BLaER1 (cell line): Measurements from ENCODE around the gene NAIF1.

Source experiments
- H3K27ac ChIP-seq: shearing (Covaris generic); formaldehyde crosslinking; 2 replicates; pipeline ENCODE4 v1.8.1; 2022
- H3K27me3 ChIP-seq: shearing (Covaris generic); formaldehyde crosslinking; 2 replicates; pipeline ENCODE4 v1.8.1; 2022
- H3K36me3 ChIP-seq: shearing (Covaris generic); formaldehyde crosslinking; 2 replicates; pipeline ENCODE4 v1.8.1; 2022
- H3K4me1 ChIP-seq: shearing (Covaris generic); formaldehyde crosslinking; 2 replicates; pipeline ENCODE4 v1.8.1; 2022
- H3K4me2 ChIP-seq: shearing (Covaris generic); formaldehyde crosslinking; 2 replicates; pipeline ENCODE4 v1.8.1; 2022
- H3K4me3 ChIP-seq: shearing (Covaris generic); formaldehyde crosslinking; 2 replicates; pipeline ENCODE4 v1.8.1; 2022
- H3K9ac ChIP-seq: shearing (Covaris generic); formaldehyde crosslinking; 2 replicates; pipeline ENCODE4 v1.8.1; 2022
- H3K9me3 ChIP-seq: shearing (Covaris generic); formaldehyde crosslinking; 2 replicates; pipeline ENCODE4 v1.8.1; 2022
- H4K20me1 ChIP-seq: shearing (Covaris generic); formaldehyde crosslinking; 2 replicates; pipeline ENCODE4 v1.8.1; 2022
- Cebpa-rat ChIP-seq: shearing (Covaris generic); IDR thresholded peaks from 2 replicates; pipeline ENCODE4 v1.8.1; 2022

The NAIF1 gene

DNA sequence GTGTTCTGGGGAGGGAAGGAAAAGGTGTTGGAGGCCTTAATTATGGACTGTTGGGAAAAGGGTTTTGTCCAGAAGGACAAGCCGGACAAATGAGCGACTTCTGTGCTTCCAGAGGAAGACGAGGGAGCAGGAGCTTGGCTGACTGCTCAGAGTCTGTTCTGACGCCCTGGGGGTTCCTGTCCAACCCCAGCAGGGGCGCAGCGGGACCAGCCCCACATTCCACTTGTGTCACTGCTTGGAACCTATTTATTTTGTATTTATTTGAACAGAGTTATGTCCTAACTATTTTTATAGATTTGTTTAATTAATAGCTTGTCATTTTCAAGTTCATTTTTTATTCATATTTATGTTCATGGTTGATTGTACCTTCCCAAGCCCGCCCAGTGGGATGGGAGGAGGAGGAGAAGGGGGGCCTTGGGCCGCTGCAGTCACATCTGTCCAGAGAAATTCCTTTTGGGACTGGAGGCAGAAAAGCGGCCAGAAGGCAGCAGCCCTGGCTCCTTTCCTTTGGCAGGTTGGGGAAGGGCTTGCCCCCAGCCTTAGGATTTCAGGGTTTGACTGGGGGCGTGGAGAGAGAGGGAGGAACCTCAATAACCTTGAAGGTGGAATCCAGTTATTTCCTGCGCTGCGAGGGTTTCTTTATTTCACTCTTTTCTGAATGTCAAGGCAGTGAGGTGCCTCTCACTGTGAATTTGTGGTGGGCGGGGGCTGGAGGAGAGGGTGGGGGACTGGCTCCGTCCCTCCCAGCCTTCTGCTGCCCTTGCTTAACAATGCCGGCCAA, 41.3 kb upstream of the NAIF1 start:
- Histone ChIP-seq H3K9me3 (no peaks in the 10 kb centered on the region), H3K4me3 (no peak overlapping the region), H3K36me3 (peaks cover 90% of the 10 kb centered on the region), H3K27me3 (no peaks in the 10 kb centered on the region), H3K4me1 (peaks cover 44% of the 10 kb centered on the region), H3K9ac (0 out of 2 replicates have a peak overlapping the region, but pooled peaks have one; percentile 12), H4K20me1 (peaks cover 22% of the 10 kb centered on the region), H3K27ac (no peak overlapping the region), H3K4me2 (no peak overlapping the region)
- no peak for TF ChIP-seq Cebpa-rat

GRCh38 chr9:128107468-128108268, 40.5 kb upstream of the NAIF1 start:
- Histone ChIP-seq H3K4me3 (no peak overlapping the region), H3K9ac (0 out of 2 replicates have a peak overlapping the region, but pooled peaks have one; percentile 12), H4K20me1 (peaks cover 28% of the 10 kb centered on the region), H3K4me1 (peaks cover 52% of the 10 kb centered on the region), H3K36me3 (peaks cover 89% of the 10 kb centered on the region), H3K4me2 (no peak overlapping the region), H3K27me3 (no peaks in the 10 kb centered on the region), H3K9me3 (no peaks in the 10 kb centered on the region), H3K27ac (no peak overlapping the region)
- TF ChIP-seq Cebpa-rat, result no peak

- Histone ChIP-seq H3K4me2 (no peak overlapping the region), H3K9me3 (no peaks in the 10 kb centered on the region), H3K4me1 (peaks cover 58% of the 10 kb centered on the region), H3K36me3 (peaks cover 92% of the 10 kb centered on the region), H3K27ac (0 out of 2 replicates have a peak overlapping the region, but pooled peaks have one; percentile 62), H3K9ac (no peak overlapping the region), H3K4me3 (no peak overlapping the region), H3K27me3 (no peaks in the 10 kb centered on the region), H4K20me1 (peaks cover 29% of the 10 kb centered on the region)
- no peak for TF ChIP-seq Cebpa-rat
These were observed 39.9 kb upstream of the NAIF1 start for GRCh38 chr9:128106940-128107467.

DNA sequence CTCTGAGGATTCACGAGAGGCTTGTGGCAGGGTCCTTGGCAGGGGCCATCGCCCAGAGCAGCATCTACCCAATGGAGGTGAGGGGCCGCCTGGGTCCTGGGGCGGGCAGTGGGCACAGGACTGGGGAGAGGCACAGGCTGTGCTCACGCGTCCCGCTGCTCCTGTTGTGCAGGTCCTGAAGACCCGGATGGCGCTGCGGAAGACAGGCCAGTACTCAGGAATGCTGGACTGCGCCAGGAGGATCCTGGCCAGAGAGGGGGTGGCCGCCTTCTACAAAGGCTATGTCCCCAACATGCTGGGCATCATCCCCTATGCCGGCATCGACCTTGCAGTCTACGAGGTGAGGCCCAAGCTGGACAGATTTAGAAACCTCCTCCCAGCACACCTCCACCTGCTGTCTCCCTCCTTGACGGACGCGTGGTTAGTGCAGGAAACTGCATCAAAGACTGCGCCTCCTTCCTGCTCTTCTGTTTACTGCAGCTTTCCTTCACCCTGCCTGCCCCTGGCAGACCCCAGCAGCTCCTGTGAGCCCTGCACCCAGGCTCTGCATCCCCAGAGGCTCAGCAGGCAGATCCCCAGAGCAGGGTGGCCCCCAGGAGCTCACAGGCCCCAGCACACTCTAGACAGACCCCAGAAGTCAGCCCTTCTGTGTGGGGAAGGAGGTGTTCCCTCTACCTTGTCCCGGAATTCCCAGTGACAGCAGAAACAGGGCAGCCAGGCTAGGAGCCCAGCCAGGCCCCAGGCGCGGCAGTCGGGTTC, 39.2 kb upstream of the NAIF1 start:
- Histone ChIP-seq H3K9me3 (no peaks in the 10 kb centered on the region), H3K4me2 (no peak overlapping the region), H3K4me1 (peaks cover 65% of the 10 kb centered on the region), H3K36me3 (peaks cover 87% of the 10 kb centered on the region), H3K27me3 (no peaks in the 10 kb centered on the region), H3K9ac (0 out of 2 replicates have a peak overlapping the region, but pooled peaks have one; percentile 6), H3K4me3 (no peak overlapping the region), H4K20me1 (peaks cover 30% of the 10 kb centered on the region), H3K27ac (peak overlapping the region; percentile 62)
- no peak for TF ChIP-seq Cebpa-rat

DNA sequence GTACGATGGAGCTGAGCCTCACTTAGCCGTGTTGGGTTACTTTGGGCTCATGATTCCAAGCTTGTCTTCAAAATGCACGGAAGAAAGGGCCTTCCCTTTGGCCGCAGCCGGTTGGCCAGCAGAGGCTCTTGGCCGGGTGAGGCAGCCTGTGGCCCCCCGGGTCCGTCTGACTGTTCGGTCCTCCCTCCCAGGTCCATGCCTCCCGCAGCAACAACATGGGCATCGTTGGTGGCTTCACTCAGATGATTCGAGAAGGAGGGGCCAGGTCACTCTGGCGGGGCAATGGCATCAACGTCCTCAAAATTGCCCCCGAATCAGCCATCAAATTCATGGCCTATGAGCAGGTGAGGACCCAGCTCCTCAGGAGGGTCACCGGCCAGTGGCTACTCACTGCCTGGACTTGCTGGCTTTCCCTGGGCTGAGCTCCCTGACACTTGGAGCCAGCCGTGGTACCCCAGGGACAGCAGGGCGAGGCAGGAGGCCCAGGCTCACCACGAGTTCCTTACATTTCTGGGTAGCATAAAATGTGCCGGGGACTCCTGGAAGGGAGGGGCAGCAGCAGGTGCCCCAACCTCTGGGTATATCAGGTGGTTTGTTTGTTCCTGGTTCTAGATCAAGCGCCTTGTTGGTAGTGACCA, 38.5 kb upstream of the NAIF1 start:
- Histone ChIP-seq H3K4me1 (peaks cover 70% of the 10 kb centered on the region), H3K4me2 (0 out of 2 replicates have a peak overlapping the region, but pooled peaks have one; percentile 82), H3K4me3 (no peak overlapping the region), H4K20me1 (peaks cover 37% of the 10 kb centered on the region), H3K27ac (peak overlapping the region; percentile 62; the same call in 1 of the 2 replicates), H3K36me3 (peaks cover 87% of the 10 kb centered on the region), H3K27me3 (no peaks in the 10 kb centered on the region), H3K9ac (no peak overlapping the region; the same call in 1 of the 2 replicates), H3K9me3 (no peaks in the 10 kb centered on the region)
- TF ChIP-seq Cebpa-rat, result no peak

DNA sequence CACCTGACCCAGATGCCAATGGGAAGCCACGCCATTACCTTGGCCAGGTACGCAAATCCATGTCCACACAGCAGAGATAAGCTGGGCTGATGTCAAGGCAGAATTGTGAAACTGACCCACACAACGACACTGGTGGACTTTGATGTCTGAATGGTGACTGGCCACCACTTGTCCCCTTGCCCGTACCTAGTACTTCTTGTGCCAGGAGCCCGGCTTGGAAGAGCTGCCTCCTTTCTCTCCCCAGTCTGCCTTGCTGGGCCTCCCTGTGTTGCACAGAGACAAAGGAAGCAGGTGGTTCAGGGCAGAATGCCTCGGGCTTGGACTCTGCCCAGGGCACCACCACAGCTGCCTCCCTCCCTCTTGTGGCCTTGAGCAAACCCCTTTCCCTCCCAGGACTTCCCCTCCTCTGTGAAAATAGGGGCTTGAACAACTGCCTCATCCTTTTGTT, 37.1 kb upstream of the NAIF1 start:
- no peak overlapping the region for H3K4me3 ChIP-seq
- no peak for TF ChIP-seq Cebpa-rat
- H3K9me3 ChIP-seq, result no peaks in the 10 kb centered on the region
- H3K27me3 ChIP-seq, result no peaks in the 10 kb centered on the region
- peak overlapping the region; percentile 68 for H3K9ac ChIP-seq
- peaks cover 51% of the 10 kb centered on the region for H4K20me1 ChIP-seq
- peak overlapping the region; percentile 87 for H3K27ac ChIP-seq
- H3K4me1 ChIP-seq, result peaks cover 73% of the 10 kb centered on the region
- peaks cover 76% of the 10 kb centered on the region for H3K36me3 ChIP-seq
- peak overlapping the region; percentile 82 for H3K4me2 ChIP-seq

DNA sequence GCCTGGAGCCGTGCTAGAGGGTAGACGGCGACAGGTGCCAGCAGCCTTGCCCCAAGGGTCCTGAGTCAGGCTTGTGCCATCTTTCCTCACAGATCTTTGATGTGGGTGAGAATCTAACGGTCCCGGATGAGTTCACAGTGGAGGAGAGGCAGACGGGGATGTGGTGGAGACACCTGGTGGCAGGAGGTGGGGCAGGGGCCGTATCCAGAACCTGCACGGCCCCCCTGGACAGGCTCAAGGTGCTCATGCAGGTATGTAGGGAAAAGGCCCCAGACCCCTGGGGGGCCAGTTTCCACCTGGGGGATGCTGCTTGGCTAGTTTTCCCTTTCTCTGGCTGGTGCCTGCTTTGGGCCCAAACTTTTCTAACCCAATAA, 36.5 kb upstream of the NAIF1 start:
- peaks cover 70% of the 10 kb centered on the region for H3K36me3 ChIP-seq
- TF ChIP-seq Cebpa-rat, result no peak
- H3K9me3 ChIP-seq, result no peaks in the 10 kb centered on the region
- peak overlapping the region; percentile 87 for H3K27ac ChIP-seq
- H3K4me3 ChIP-seq, result no peak overlapping the region
- H3K9ac ChIP-seq, result peak overlapping the region; percentile 68
- H3K4me2 ChIP-seq, result peak overlapping the region; percentile 82
- peaks cover 56% of the 10 kb centered on the region for H4K20me1 ChIP-seq
- H3K27me3 ChIP-seq, result no peaks in the 10 kb centered on the region
- H3K4me1 ChIP-seq, result peaks cover 79% of the 10 kb centered on the region

- Histone ChIP-seq H3K4me2 (peak overlapping the region; percentile 82), H4K20me1 (peaks cover 56% of the 10 kb centered on the region), H3K36me3 (peaks cover 64% of the 10 kb centered on the region), H3K9me3 (no peaks in the 10 kb centered on the region), H3K27me3 (no peaks in the 10 kb centered on the region), H3K4me1 (peaks cover 85% of the 10 kb centered on the region), H3K4me3 (peak overlapping the region; percentile 30; the same call in 1 of the 2 replicates), H3K9ac (peak overlapping the region; percentile 68), H3K27ac (peak overlapping the region; percentile 87)
- TF ChIP-seq Cebpa-rat, result peak; percentile 76
These were observed 35.9 kb upstream of the NAIF1 start for GRCh38 chr9:128102861-128103588.
